Lower leg skin (tissue), 3 donors: ENCODE measurements around the gene NGEF.

Experiments
- CTCF ChIP-seq, 3 donors: fragments of 450-650 bp; IDR thresholded peaks; one replicate each; pipeline ENCODE4 v1.5.1; 2016; ENCODE audit warnings: antibody characterized with exemption in 3 of 3, mild to moderate bottlenecking in 3 of 3, moderate library complexity in 2 of 3
- POLR2A ChIP-seq, 2 donors: fragments of 450-650 bp; IDR thresholded peaks; one replicate each; pipeline ENCODE4 v1.6.1; 2016 to 2017; ENCODE audit warnings: antibody characterized with exemption in 2 of 2, mild to moderate bottlenecking in 1 of 2, moderate library complexity in 1 of 2

GRCh38 chr2:233020454-233020853, 7.4 kb upstream of the NGEF start:
- TF ChIP-seq POLR2A (IDR thresholded peaks at IDR 0.05) (no peak), CTCF (IDR thresholded peaks at IDR 0.05) (no peak)
